ENCODE measurements around the gene ITGA5. TPM values are rescaled to one million over a fixed set of nuclear protein-coding genes. Genes with fewer than 3 reads are reported as not detected.

ITGA5 gene
- total RNA-seq, 1 experiment from 2014 or later: 96.8 TPM

- H3K4me1 ChIP-seq (ENCODE audit: insufficient read depth, low read length, poor library complexity, severe bottlenecking): peaks cover 45% of the 10 kb centered on the region
- H3K9me3 ChIP-seq (ENCODE audit: low read depth, low read length, poor library complexity, severe bottlenecking): no peaks in the 10 kb centered on the region
- intact Hi-C loops (cut with micrococcal nuclease; ENCODE audit: unreplicated experiment): no loop called here
- BruUV-seq (replicated peaks): no TSS peak
- ChIA-PET CTCF (interaction anchor here (0.6 kb wide), 1 partner anchor 35 kb away, joined by 3 read pairs; no protein-coding TSS in a partner anchor), POLR2A (ENCODE audit: low non-redundant PET) (interaction anchor here (0.7 kb wide), 1 partner anchor 64 kb away, joined by 13 read pairs; no protein-coding TSS in a partner anchor)
- no peaks in the 10 kb centered on the region for H3K27me3 ChIP-seq (replicated peaks; ENCODE audit: insufficient read depth, low read depth, low read length, poor library complexity)
- TF ChIP-seq EZH2 (IDR thresholded peaks at IDR 0.05; ENCODE audit: borderline replicate concordance, low read depth, low read length, poor library complexity, severe bottlenecking) (no peak), CTCF (conservative IDR thresholded peaks at IDR 0.05; ENCODE audit: low read depth, low read length) (no peak)
- peak overlapping the region; percentile 75 for H3K27ac ChIP-seq (ENCODE audit: low read depth, low read length, poor library complexity, severe bottlenecking)
- no peak for DNase-seq (ENCODE audit: low spot score)
- peaks cover 17% of the 10 kb centered on the region for H3K36me3 ChIP-seq (ENCODE audit: insufficient read depth, low read length, poor library complexity, severe bottlenecking)
- H3K4me3 ChIP-seq (ENCODE audit: low read depth, low read length, poor library complexity, severe bottlenecking): no peak overlapping the region
Measured at GRCh38 chr12:54352891-54353874, 65.9 kb downstream of the ITGA5 start.

GRCh38 chr12:54352022-54352531 lies 67.0 kb downstream of the ITGA5 start:
- Histone ChIP-seq H3K9me3 (ENCODE audit: low read depth, low read length, poor library complexity, severe bottlenecking) (no peaks in the 10 kb centered on the region), H3K27ac (ENCODE audit: low read depth, low read length, poor library complexity, severe bottlenecking) (peak overlapping the region; percentile 75), H3K27me3 (replicated peaks; ENCODE audit: insufficient read depth, low read depth, low read length, poor library complexity) (no peaks in the 10 kb centered on the region), H3K4me1 (ENCODE audit: insufficient read depth, low read length, poor library complexity, severe bottlenecking) (peaks cover 34% of the 10 kb centered on the region), H3K4me3 (ENCODE audit: low read depth, low read length, poor library complexity, severe bottlenecking) (peak overlapping the region; percentile 20), H3K36me3 (ENCODE audit: insufficient read depth, low read length, poor library complexity, severe bottlenecking) (peaks cover 26% of the 10 kb centered on the region)
- no TSS peak for BruUV-seq (replicated peaks)
- POLR2A ChIA-PET (ENCODE audit: low non-redundant PET): no interaction called here
- CTCF ChIA-PET: interaction anchor here (0.6 kb wide), 2 partner anchors 36 to 160 kb away, joined by 3 to 5 read pairs; no protein-coding TSS in a partner anchor
- peak; percentile 69 for DNase-seq (ENCODE audit: low spot score)
- intact Hi-C loops (cut with micrococcal nuclease; ENCODE audit: unreplicated experiment): no loop called here
- no peak for TF ChIP-seq CTCF (conservative IDR thresholded peaks at IDR 0.05; ENCODE audit: low read depth, low read length)
- no peak for TF ChIP-seq EZH2 (IDR thresholded peaks at IDR 0.05; ENCODE audit: borderline replicate concordance, low read depth, low read length, poor library complexity, severe bottlenecking)

- CTCF ChIA-PET: interaction anchor here (1.3 kb wide), 1 partner anchor 17 kb away, joined by 8 read pairs; no protein-coding TSS in a partner anchor
- BruUV-seq (replicated peaks): TSS peak; percentile 74
- TF ChIP-seq CTCF (conservative IDR thresholded peaks at IDR 0.05; ENCODE audit: low read depth, low read length) (no peak), EZH2 (IDR thresholded peaks at IDR 0.05; ENCODE audit: borderline replicate concordance, low read depth, low read length, poor library complexity, severe bottlenecking) (no peak)
- peaks cover 32% of the 10 kb centered on the region for H3K36me3 ChIP-seq (ENCODE audit: insufficient read depth, low read length, poor library complexity, severe bottlenecking)
- no peak for DNase-seq (ENCODE audit: low spot score)
- no peaks in the 10 kb centered on the region for H3K27me3 ChIP-seq (replicated peaks; ENCODE audit: insufficient read depth, low read depth, low read length, poor library complexity)
- intact Hi-C loops (cut with micrococcal nuclease; ENCODE audit: unreplicated experiment): no loop called here
- POLR2A ChIA-PET (ENCODE audit: low non-redundant PET): no interaction called here
- H3K4me1 ChIP-seq (ENCODE audit: insufficient read depth, low read length, poor library complexity, severe bottlenecking): peaks cover 27% of the 10 kb centered on the region
- H3K4me3 ChIP-seq (ENCODE audit: low read depth, low read length, poor library complexity, severe bottlenecking): no peak overlapping the region
- H3K9me3 ChIP-seq (ENCODE audit: low read depth, low read length, poor library complexity, severe bottlenecking): no peaks in the 10 kb centered on the region
- no peak overlapping the region for H3K27ac ChIP-seq (ENCODE audit: low read depth, low read length, poor library complexity, severe bottlenecking)
Measured at GRCh38 chr12:54351341-54351740, 67.7 kb downstream of the ITGA5 start.

Measured in A673 (cell line).